ENCODE measurements around the gene GLRB. TPM values are rescaled to one million over a fixed set of nuclear protein-coding genes. Genes with fewer than 3 reads are reported as not detected.
"Not testable (repeated sequence)": the region's sequence is repeated elsewhere in the genome, so short reads cannot be mapped to it uniquely, and the experiment has no call there.

Gene GLRB
- total and polyA plus RNA-seq, 11 donors, result 3.2 to 21.7 (median 13.0) TPM

GRCh38 chr4:157057218-157057617 is 18.7 kb upstream of the GLRB start:
- ATAC-seq (no peak), DNase-seq (no peak)
- Histone ChIP-seq H3K4me1 (no peaks in the 10 kb centered on the region), H3K27me3 (no peaks in the 10 kb centered on the region), H3K4me3 (no peak overlapping the region), H3K9me3 (no peaks in the 10 kb centered on the region), H3K27ac (no peak overlapping the region), H3K36me3 (no peaks in the 10 kb centered on the region)
- TF ChIP-seq CTCF (IDR thresholded peaks at IDR 0.05), result no peak
- TF ChIP-seq POLR2A (IDR thresholded peaks at IDR 0.05), result no peak
- 42 to 82% (median 66%) methylated on average over 1 of the region's 1 CpG for WGBS, 4 donors
- intact Hi-C loops (cut with DNase I), result no loop called here

GRCh38 chr4:157058899-157059298 is 17.1 kb upstream of the GLRB start:
- DNase-seq; ATAC-seq; H3K4me3 ChIP-seq; intact Hi-C loops (cut with DNase I); H3K9me3 ChIP-seq; H3K27me3 ChIP-seq; H3K36me3 ChIP-seq; H3K4me1 ChIP-seq; H3K27ac ChIP-seq: not testable (repeated sequence)
- WGBS, 4 donors, result 88 to 96% (median 92%) methylated on average over 5 of the region's 5 CpGs

- Histone ChIP-seq H3K4me3 (no peak overlapping the region), H3K4me1 (peaks cover 0 to 4% (median 0%) of the 10 kb centered on the region in 12 donors), H3K36me3 (no peaks in the 10 kb centered on the region), H3K27ac (no peak overlapping the region), H3K9me3 (no peaks in the 10 kb centered on the region), H3K27me3 (peaks cover 0 to 21% (median 0%) of the 10 kb centered on the region in 9 donors)
- TF ChIP-seq POLR2A (IDR thresholded peaks at IDR 0.05) (no peak), CTCF (IDR thresholded peaks at IDR 0.05) (no peak)
- no peak for DNase-seq
- intact Hi-C loops (cut with DNase I), result no loop called here
- ATAC-seq, result no peak
Observed at GRCh38 chr4:157072002-157072401, 3.9 kb upstream of the GLRB start.

GRCh38 chr4:157075401-157075800 is 549 bp upstream of the GLRB start:
- DNase-seq (no peak), ATAC-seq (no peak)
- 78 to 89% (median 87%) methylated on average over 2 of the region's 2 CpGs for WGBS, 4 donors
- intact Hi-C loops (cut with DNase I), result no loop called here
- peaks cover 0 to 12% (median 0%) of the 10 kb centered on the region in 12 donors for H3K4me1 ChIP-seq
- no peak for TF ChIP-seq POLR2A (IDR thresholded peaks at IDR 0.05)
- TF ChIP-seq CTCF (IDR thresholded peaks at IDR 0.05), result no peak
- peak overlapping the region in 10 of 12 donors; percentile 46 to 85 (median 65) for H3K4me3 ChIP-seq
- no peaks in the 10 kb centered on the region for H3K9me3 ChIP-seq
- H3K27ac ChIP-seq, result peak overlapping the region in 1 of 12 donors; percentile 26
- peaks cover 0 to 25% (median 0%) of the 10 kb centered on the region in 9 donors for H3K27me3 ChIP-seq
- H3K36me3 ChIP-seq, result no peaks in the 10 kb centered on the region

- Histone ChIP-seq H3K27me3 (peaks cover 0 to 25% (median 0%) of the 10 kb centered on the region in 9 donors), H3K4me3 (peak overlapping the region; percentile 46 to 85 (median 62)), H3K9me3 (no peaks in the 10 kb centered on the region), H3K4me1 (peaks cover 0 to 12% (median 0%) of the 10 kb centered on the region in 12 donors), H3K36me3 (no peaks in the 10 kb centered on the region), H3K27ac (peak overlapping the region in 6 of 12 donors; percentile 37 to 68 (median 56))
- intact Hi-C loops (cut with DNase I), result no loop called here
- DNase-seq (peak in 1 of 5 donors; percentile 18), ATAC-seq (peak in 2 of 4 donors; percentile 19 to 40)
- WGBS, 4 donors, result 1 to 3% (median 2%) methylated on average over 8 of the region's 8 CpGs
- no peak for TF ChIP-seq POLR2A (IDR thresholded peaks at IDR 0.05)
- no peak for TF ChIP-seq CTCF (IDR thresholded peaks at IDR 0.05)
Observed at GRCh38 chr4:157076578-157076947, 613 bp downstream of the GLRB start.

All from heart left ventricle (tissue), 16 donors.